Fibroblast of mammary gland (primary cell): ENCODE data around the gene BAMBI.

ENCODE experiments used
- DNase-seq: peaks from one replicate; pipeline ENCODE4 v3.0.0-alpha.2; 2010; ENCODE audit warnings: low read depth
- H3K4me3 ChIP-seq: 2 replicates; pipeline ENCODE4 v1.5.1; 2011; ENCODE audit warnings: low read depth, mild to moderate bottlenecking, low read length, moderate library complexity; ENCODE audit not compliant: control insufficient read depth
- CTCF ChIP-seq: conservative IDR thresholded peaks from 2 replicates; pipeline ENCODE4 v1.5.1; 2011; ENCODE audit warnings: low read depth, low read length, inconsistent platforms; ENCODE audit not compliant: control insufficient read depth, insufficient read depth

The BAMBI gene

GRCh38 chr10:28676968-28677887 lies at the start of gene BAMBI:
BAMBI (plus strand) TSS chr10:28677521; CDS start chr10:28677898, 377 bp downstream.
- H3K4me3 ChIP-seq = peak within 1 kb of the TSS; percentile 56
- DNase-seq = peak; percentile 73
- no peak for TF ChIP-seq CTCF

GRCh38 chr10:28628184-28628893 lies 49.0 kb upstream of the BAMBI start:
- TF ChIP-seq CTCF = peak; percentile 93
- DNase-seq = peak; percentile 78
- H3K4me3 ChIP-seq = no peak overlapping the region

- no peak for TF ChIP-seq CTCF
- H3K4me3 ChIP-seq = no peak overlapping the region
- peak; percentile 22 for DNase-seq
These were observed 45.3 kb upstream of the BAMBI start for GRCh38 chr10:28631896-28632583.

GRCh38 chr10:28632584-28632945 lies 44.8 kb upstream of the BAMBI start:
- no peak overlapping the region for H3K4me3 ChIP-seq
- no peak for TF ChIP-seq CTCF
- no peak for DNase-seq

- no peak for DNase-seq
- no peak for TF ChIP-seq CTCF
- H3K4me3 ChIP-seq = no peak overlapping the region
These were observed 43.6 kb upstream of the BAMBI start for GRCh38 chr10:28633750-28634149.

GRCh38 chr10:28637346-28637745 lies 40.0 kb upstream of the BAMBI start:
- H3K4me3 ChIP-seq = no peak overlapping the region
- TF ChIP-seq CTCF = no peak

More at GRCh38 chr10:28637346-28637745, 40.0 kb upstream of the BAMBI start:
- no peak for DNase-seq
